C1 segment of cervical spinal cord (tissue), 14 donors: ENCODE measurements around the gene CAMTA1.
A peak's percentile ranks its signal among the peaks of the same experiment; 100 is the strongest.
"Not testable (repeated sequence)": the region's sequence is repeated elsewhere in the genome, so short reads cannot be mapped to it uniquely, and the experiment has no call there.

ENCODE experiments used
- DNase-seq, 14 donors: peaks; one replicate each; lab custom pipeline; 2025; lab: John Stamatoyannopoulos, UW

The CAMTA1 gene

DNA sequence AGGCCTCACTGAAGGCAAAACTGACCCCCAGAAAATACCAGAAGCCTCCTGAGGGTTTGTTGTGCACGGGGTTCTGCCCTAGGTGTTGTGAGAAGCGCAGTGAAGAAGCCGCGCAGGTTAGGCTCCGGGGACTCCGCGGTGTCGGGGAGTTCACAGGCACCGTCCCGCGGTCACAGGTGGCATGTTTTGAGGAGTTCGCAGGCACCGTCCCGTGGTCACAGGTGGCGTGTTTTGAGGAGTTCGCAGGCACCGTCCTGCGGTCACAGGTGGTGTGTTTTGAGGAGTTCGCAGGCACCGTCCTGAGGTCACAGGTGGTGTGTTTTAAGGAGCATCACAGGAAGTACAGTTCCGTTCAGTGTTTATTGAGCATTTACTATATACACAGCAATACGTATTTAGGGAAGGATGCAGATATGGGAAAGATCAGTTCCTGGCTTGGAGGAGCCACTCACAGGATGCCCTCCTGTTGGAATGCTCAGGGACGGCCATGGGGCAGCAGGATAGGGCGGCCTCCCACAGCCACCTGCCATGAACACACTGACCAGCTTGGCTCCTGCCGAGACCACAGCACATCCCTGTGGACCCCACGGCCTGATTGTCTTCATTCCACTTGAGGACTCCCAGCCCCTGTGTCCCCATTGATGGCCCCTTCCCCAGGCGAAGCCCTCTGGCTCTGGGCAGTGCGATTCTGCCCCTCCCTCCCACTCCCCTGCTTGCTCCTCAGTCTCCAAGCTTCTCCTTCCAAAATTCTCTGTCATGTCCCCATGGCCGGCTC lies 899.8 kb downstream of the CAMTA1 start:
- no peak for DNase-seq

DNA sequence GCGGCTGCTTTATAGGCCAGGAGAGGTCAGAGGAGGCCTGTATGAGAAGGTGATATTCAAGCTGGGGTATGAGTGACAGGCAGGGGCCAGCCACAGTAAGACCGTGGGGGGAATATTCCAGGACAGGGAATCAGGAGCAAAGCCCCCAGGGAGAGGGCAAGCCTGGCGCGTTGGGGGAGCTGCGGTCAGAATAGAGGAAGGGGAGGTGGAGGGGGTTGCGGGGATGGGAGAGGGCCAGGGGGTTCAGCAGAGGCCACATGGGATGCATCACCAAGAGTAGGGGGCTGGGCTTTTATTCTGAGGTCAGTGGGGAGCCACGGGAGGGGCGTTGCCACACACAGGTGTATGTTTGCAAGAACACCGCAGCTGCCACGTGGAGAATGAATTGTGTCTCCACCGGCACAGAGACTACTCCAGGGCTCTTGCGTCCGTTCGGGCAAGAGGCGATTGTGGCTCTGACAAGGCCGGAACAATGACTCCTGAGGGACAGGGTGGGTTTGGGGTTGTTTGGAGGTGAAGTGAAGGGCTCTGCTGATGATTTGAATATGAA lies 901.1 kb downstream of the CAMTA1 start:
- no peak for DNase-seq

GRCh38 chr1:7687411-7687810 lies 902.2 kb downstream of the CAMTA1 start:
- DNase-seq: no peak

GRCh38 chr1:7688659-7689058 lies 903.4 kb downstream of the CAMTA1 start:
- no peak for DNase-seq

- not testable (repeated sequence) for DNase-seq
These were observed 904.1 kb downstream of the CAMTA1 start for GRCh38 chr1:7689307-7689706.

DNA sequence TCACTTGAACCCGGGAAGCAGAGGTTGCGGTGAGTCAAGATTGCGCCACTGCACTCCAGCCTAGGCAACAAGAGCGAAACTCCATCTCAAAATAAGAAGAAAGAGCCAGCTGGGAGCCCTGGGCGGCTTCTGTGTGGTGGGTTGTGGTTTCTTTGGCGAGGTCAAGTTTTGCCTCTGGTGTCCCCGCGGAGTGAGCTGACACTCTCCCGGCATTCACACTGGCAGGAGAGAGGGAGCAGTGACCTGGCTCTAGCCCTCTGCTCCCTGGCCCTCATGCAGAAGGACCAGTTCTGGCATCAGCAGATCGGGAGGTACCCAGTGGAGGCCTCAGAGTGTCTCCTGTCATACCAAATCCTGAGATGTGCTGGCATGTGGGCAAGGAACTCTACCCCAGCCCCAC lies 904.8 kb downstream of the CAMTA1 start:
- no peak for DNase-seq

GRCh38 chr1:7690496-7691182 lies 905.4 kb downstream of the CAMTA1 start:
- no peak for DNase-seq

GRCh38 chr1:7691576-7691975 lies 906.3 kb downstream of the CAMTA1 start:
- no peak for DNase-seq

- DNase-seq: no peak
These were observed 906.8 kb downstream of the CAMTA1 start for GRCh38 chr1:7692005-7692404.

- not testable (repeated sequence) for DNase-seq
These were observed 907.8 kb downstream of the CAMTA1 start for GRCh38 chr1:7693037-7693436.

DNA sequence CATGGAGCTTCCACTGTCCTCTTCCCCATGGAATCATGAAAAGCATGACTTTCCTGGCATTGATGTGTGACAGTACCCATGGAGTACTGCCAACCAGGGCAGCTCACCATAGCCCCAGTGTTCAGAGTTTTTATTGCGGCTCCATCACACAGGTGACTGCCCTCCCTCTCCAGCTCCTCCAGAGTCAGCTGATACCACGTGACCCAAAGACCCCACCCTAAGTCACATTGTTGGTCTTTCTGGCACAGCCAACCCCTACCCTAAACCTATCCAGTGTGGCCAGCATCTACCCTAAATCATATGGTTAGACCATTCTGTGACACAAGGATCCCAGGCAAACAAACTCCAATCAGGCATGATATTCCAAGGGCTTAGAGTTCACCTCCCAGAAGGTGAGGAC lies 908.4 kb downstream of the CAMTA1 start:
- DNase-seq: no peak

GRCh38 chr1:7694600-7695496 lies 909.6 kb downstream of the CAMTA1 start:
- no peak for DNase-seq

DNA sequence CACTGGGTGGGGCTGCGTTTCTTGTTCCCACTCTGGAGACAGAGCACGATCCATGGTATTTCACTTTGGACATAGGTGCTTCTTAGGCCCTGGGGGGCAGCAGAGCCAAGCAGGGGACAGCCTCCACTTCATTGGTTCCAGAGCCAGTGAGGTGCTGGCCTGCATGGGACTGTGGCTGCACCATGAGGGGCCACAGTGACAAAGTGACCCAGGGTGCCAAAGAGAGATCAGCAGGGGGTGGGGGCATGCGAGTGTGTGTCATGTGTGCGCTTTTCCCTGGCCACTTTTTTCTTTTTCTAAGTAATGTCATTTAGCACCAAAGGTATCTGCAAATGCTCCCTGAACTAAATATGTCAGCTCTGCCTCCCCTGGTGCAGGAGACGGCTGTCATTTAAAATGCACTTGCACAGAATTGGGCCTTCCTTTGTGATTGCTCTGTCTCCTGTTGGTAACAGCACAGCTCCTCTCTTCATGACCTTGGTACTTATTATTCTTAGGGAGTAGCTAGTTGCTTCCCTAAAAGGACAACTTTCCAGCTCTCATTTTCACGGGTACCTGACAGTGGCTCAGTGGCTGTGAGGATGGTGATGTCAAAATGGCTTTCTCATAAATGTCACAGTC lies 910.4 kb downstream of the CAMTA1 start:
- no peak for DNase-seq

DNA sequence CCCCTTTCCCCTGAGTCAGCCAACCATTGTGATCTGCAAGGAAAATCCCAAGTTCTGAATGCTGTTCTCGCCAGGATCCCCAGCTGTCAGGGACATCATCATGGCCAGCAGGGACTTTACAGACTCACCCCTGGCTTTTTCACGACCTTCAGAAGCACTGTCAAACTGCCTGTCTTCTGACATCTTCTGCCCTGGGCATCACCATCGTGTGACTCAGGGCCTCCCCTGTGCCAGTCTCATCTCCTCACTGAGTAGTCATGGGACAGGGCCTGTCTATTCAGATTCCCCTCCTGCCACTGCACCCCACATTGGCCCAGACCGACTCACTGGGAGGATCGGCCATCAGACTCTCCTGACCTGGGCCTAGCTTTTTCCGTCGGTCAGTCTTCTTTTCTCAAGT lies 913.4 kb downstream of the CAMTA1 start:
- no peak for DNase-seq

DNA sequence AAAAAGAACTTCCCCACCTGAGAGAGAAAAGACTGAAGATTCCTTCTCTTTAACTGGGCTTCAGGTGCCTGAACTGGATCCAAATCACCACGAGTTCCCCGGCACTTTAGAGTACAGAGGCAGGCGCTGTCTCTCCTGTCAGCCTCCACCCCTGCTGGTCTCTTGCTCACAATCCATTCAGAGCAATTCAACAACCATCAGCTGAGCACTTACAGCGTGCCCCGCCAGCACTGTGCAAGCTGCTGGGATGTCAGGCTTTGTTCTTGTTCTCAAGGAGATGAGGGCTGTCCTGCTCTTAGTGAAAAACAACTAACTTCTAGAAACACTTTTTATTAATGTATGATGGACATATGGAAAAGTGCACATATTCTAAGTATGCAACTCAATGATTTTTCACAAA lies 917.1 kb downstream of the CAMTA1 start:
- peak in 7 of 14 donors; percentile 15 to 46 (median 30) for DNase-seq

DNA sequence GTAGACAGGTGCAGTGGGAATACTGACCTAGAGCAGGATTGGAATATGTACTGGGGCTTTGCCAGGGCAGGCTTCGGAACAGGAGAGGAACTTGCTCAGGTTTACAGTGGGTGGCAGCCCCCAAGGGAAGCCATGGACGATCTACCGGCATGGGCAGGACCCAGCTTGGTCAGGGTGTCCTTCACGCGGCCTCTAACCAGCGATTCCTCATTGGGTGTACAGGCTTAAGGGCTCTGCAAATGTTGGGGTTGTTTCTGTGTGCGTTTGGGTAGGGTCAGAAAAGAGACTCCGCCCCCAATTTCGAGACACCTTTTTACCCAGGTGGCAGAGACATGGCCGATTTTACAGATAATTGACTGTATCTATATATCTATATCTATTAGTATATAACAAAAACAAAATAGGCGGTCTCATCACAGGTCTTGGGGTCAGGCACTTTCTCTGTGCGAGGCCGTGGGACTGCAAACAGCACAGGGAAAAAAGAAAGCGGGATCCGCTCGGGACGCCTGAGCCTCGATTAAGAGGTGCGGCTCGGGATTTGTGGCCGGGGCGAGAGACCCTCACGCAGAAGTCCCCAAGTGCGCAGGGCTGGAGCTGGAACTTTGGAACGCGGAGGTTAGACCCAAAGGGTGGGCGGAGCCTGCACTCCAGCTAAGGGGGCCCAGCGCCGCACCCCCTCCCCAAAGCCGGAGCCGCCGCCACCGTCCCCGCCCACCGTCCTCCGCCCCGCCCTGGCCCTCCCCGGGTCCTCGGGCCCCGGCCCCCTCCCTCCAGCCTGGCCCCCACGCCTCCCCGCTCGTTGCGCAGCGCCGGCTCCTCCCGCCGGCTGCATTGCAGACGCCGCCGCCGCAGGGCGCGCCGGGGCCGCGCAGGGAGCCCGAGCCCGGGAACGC lies 918.3 kb downstream of the CAMTA1 start:
- peak in 5 of 14 donors; percentile 15 to 44 (median 35) for DNase-seq

DNA sequence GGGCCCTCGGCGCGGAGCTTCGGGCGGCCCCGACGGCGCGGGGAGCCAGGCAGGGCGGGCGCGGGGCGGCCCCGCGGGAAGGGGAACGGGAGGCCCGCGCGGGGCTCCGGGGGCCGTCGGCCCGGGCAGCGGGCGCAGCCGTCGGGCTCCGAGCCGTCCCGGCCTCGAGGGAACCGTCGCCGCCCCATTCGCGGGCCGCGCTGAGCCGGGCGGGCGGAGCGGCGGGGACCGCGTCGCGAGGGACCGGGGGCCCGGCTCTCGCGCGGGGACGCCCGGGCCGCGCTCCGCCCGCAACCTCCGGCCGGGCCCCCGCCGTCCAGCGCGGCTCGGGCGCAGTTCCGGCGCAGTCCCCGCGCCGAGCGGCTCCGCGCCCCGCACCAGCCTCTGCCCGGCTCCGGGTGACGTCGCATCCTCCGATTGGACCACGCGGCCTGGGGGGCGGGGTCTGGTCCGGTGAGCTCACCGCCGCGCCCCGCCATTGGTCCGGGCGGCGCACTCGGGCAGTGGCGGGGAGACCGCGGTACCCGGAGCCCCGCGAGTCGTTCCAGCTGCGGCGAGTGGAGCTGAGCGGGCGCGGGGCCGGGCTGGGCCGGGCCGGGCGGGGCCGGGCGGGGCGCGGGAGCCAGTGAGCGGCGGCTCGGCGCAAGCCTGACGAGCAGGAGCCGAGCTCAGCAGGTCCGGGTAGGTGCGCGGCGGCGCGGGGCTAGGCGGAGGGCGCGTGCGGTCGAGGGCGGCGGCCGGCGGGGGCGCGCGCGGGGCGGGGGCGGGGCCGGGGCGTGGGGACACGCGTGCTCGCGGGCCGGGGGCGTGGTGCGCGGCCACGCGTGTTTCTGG lies 919.2 kb downstream of the CAMTA1 start:
- peak; percentile 43 to 95 (median 88) for DNase-seq

- DNase-seq: peak in 9 of 14 donors; percentile 39 to 70 (median 49)
These were observed 920.0 kb downstream of the CAMTA1 start for GRCh38 chr1:7705048-7705907.

- peak in 1 of 14 donors; percentile 61 for DNase-seq
These were observed 920.6 kb downstream of the CAMTA1 start for GRCh38 chr1:7705908-7706216.
